Activated naive CD8-positive, alpha-beta T cell treated with anti-CD3 and anti-CD28 coated beads, Interleukin-2, amount 50 U/mL, for 16 hours (primary cell): Measurements from ENCODE around the gene CKB.

ENCODE experiments used
- DNase-seq: peaks from one replicate; pipeline ENCODE4 v3.0.0-alpha.2; 2020; ENCODE audit warnings: low read depth, low spot score

The CKB gene

DNA sequence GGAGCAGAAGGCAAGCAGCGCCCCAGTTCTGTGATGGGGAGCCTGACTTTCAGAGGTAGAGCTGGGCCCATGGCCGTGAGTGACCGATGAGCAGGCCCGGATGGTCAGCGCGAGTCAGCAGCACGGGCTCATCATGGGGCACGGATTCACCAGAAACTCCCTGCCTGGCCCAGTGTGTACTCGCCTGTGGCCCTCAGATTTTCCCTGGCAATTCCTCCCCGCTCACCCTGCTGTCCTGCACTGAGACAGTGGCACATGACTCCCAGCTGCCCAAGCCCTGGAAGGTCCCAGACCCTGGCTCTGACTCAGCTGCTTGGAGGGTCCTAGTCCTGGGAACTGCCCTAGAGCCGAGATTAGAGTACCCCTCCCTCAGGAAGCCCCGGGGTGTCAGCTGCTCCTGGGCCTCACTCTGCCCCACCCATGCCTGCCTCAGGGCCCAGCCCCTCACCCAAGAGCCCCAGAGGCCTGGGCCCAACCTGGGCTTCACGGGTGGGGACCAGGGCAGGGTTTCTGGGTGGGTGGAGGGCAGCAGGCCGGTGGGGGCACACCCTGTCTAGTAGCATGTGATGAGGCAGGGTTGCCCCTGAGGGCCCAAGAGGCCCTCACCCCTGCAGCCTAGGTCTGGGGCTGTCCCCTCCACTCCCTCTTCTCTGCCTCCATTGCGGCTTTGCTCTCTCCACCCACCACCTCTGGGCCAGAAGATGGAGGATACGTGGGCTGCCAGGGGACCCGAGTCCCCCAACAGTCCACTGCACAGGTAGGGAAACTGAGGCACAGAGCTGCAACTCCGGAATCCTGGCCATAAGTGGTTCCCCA lies 14.8 kb upstream of the CKB start:
- DNase-seq = no peak

DNA sequence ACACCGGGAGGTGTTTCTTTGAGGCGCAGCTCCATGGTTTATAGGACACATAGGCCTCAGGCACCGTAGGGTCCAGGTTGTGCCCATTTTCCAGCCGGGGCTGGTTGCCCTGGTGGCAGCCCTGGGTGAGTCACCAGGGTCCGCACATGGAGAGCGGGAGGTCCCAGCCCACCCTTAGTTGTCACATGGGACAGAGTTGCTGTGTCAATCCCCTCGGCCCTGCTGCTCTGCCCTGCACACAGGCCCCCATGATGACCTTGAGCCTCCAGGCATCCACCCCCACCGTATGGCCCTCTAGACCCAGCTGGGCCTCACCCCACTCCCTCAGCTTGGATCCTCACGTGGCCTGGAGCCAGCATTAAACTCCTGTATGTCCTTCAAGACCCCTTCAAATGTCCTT lies 14.1 kb upstream of the CKB start:
- no peak for DNase-seq

DNA sequence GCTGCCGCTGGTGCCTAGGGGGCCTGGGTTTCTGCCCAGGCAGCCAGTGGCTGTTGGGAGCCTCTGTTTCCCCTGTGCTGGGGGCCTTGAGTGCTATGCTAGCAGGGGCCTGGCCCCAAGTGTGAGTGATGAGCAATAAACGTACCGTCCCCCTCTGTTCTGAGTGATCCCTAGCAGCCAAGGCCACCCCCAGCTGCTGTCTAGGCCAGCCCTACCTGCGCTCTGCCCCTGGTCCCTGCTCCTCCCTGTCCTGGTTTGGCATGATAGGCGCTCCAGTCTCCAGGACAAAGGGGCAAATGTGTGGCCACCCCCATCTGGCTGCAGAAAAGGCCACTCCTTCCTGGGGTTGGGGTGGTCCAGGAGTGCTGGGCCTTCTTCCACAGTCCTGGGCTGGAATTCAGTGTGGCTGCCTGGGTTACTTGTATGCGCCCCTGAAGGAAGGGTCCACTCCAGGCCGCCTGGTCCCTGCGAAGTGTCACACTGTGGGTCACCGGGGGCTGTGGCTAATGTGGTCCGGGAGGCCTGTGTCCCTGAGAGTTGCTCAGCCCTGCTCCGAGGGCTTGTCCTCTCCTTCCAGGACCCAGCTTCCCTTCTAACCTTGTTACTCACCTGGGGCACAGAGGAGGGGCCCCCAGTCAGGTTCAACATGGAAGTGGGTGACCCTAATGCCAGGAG lies 13.4 kb upstream of the CKB start:
- no peak for DNase-seq

DNA sequence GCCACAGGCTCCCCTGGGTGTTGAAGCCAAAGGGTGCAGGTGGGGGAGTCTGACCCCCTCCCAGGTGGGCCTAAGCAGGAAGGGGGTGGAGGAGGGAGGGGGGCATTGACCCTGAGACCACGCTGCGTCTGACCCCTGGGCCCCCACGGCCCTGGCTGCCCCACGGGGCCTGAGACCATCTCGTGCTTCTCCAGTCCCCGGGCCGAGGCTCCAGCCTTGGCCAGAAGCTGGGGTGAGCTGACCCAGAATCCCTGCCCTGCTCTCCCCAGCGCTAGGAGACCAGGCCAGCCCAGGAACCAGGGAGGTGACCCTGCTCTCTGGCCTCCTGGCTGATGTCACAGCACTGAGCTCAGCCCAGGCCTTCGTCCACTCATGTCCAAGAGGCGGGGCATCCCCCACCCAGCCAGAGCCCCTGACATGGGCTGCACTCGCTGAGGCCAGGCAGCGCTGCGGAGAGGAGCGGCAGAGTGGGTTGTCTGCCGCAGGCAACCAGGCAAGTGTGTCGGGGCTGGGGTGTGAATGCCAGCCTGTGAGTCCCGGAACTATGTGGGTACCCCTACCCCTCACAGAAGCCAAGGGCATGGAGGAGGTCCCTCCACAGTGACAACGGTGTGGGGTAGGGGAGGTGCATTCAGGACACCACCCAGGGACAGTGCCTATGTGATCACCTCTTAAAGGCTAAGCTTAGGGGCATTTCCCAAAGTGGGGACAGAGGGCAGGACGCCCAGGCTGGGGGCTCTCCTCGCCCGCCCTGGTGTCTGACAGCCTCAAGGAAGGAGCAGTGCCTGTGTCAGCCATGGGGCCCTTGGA lies 12.7 kb upstream of the CKB start:
- DNase-seq = no peak

DNA sequence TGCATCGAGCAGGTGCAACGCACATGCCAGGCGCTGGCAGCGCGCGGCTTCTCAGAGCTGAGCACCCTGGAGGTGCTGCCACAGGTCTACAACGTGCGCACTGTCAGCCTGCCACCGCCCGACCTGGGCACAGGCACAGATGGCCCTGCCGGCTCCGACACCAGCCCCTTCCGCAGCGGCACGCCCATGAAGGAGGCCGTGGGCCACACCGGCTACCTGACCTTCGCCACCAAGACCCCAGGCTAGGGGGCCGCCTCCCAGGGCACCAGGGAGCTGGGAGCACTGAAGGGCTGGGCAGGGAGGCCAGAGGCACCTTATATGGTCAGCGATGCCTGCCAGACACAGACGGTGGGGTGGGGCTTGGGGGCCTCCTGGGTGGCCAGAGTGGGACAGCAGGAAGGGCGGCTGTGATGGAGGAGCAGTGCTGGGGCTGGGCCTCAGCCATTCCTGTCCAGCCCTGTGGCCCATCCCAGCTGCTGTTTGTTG lies 12.0 kb upstream of the CKB start:
- no peak for DNase-seq

DNA sequence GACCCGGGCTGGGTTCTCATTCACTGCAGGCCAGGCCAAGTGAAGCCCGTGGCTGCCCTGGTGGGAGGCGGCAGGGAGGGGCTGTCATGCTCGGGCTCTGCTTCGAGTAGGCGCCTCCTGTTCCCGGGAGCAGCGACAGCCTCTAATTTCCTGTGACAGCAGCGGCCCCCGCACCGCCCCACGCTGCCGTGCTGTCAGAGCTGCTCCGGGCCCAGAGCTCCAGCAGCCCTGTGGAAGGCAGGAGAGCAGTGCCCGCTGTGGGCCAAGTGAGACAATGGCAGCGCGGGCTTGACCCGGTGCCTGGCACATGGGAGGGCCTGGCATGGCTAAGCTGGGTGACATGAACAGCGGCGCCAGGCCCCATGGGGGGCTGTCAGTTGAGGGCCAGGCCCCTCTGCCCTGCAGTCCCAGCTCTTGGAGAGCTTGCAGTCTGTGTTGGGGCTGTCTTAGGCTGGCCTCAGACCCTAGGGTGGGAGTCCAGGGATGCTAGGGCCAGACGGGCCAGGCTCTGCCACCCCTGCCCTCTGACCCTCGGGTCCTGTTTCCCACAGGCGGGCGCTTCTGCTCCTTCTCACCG lies 11.5 kb upstream of the CKB start:
- no peak for DNase-seq

DNA sequence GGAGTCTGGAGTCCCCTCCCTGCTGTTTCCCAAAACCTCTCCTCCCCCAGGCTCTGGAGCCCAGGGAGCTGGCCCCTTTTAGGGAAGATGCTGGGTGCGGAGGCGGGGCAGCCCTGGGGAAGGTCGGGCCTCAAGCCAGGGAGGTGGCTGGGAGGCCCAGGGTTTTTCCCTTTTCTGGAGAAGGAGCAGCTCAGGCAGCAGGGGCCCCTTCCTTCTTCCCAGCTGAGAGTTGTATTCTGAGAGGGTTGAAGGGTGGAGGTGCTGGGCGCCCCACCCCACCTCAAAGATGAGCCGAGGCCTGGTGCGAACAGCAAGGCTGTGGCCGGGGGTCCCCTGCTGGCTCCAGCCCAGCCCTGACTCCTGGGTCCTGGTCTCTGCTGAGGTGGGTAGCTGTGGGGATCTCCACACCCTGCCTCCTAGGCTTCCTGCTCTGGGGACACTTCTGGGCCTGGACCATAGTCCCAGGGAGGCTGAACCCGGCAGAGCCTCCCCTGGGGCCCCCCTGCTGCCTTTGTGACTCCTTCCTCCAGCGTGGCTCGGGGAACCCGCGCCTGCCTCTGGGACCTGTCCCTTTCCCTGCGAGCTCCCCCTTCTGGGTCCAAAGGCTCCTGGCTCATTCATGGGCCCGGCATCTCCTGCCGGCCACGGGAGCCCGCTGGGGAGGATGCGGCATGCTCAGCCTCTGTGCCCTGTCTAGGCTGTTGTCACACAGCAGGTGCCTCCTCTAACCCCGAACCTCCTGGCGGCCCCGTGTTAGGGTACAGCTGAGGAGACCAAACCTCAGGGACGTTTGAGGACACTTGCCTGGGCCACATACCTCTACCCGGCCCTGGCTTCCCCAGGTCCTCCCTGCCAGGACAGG lies 10.7 kb upstream of the CKB start:
- DNase-seq = no peak

DNA sequence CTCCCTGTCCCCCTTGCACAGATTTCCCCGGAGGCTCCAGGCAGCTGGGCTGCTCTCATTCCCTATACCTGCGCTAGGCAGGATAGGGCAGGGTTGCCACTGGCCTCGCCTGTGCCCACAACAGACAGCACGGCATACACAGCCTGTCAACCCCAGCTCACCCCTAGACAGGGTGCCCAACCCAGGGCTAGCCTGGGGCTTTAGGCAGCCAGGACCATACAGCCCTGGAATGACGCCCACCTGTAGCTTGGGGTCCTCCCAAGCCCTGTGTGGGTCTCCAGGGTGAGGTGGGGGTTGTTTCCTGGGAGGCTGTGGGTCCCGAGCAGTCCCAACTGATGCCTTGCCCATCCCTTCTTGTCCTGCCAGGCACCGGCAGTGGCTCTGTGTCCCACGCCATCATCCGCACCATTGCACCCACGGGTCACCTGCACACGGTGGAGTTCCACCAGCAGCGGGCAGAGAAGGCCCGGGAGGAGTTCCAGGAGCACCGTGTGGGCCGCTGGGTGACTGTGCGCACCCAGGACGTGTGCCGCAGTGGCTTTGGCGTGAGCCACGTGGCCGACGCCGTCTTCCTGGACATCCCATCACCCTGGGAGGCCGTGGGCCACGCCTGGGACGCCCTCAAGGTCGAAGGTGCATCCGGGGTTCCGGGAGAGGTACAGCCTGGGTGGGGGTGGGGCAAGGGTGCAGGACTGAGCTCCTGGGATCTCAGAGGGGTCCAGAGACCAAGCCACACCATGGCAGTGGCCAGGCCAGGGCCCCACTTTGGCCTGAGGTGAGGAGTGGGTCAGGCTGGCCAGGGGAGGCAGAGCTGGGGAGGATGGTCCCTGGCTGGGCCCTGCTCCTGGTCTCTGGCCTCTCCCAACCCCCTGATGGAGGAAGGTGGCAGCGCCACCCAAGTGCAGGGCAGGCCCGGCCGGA lies 9.8 kb upstream of the CKB start:
- no peak for DNase-seq

DNA sequence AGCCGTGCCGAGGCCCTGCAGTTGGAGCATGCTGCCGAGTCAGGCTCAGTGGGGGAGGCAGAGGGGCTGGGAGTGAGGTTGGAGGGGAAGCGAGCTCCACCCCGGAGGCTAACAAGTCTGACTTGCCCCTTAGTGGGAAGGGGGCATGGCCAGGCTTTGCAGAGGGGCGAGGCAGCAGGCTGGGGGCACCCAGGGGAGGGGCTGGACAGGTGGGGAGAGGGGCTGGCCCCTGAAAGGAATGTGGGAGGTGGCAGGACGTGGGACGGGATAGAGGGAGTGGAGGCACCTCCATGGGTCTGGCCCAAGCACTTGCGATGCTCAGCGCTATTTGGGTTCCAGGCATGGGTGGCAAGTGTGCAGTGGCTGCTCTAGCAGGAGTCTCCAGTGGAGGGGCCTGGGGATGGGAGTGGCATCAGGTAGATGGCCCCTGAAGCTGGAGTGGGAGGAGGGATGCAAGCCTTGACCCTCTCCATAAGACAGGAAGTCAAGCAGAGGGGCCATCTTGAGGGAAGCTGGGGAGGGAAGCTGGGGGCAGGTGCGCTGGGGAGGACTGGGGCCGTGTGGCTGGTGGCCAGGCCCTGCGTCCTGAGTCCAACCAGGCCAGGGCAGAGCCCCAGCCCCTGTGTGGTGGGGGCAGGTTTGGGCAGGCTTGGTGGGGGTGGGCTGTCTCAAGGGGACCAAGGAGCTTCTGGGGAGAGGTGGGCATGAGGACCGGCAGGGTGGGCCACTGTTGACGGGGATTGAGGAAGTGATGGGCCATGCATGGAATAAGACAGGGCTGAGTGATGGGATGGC lies 9.0 kb upstream of the CKB start:
- DNase-seq = no peak

DNA sequence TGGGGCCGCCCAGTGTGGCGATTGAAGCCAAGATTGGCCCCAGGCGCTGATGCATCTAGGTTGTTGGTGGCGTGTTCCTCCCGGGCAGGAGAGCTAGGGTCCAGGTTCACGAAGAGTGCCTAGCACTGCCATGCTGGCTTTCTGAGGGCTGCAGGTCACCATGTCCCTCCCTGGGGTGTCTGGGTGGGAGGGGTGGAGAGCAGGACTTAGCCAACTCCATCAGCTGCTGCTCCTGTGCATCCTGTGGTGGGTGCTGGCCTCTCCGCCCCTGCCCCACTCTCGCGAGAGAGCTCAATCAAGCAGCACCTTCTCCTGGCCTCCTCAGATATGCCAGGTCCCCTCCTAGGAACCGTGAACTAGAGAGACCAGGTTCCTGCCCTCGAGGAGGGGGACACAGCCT lies 8.2 kb upstream of the CKB start:
- no peak for DNase-seq

DNA sequence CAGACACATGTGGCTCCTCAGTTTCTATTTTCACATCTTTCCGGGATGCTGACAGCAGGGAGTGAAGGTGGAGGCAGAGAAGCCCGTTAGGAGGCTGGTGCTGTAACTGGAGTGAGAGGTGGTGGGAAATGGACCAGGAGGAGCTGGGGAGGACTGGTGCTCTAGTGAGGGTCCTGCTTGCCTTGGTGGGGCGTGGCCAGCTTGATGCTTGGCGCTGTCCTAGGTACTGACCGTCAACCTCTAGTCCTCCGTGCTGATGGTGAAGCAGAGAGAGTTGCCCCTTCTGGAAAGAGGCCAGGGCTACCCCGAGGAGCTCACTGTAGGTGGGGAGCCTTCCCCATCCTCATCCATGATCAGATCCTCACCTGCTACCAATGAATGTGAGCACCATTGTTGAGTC lies 7.8 kb upstream of the CKB start:
- DNase-seq = no peak

DNA sequence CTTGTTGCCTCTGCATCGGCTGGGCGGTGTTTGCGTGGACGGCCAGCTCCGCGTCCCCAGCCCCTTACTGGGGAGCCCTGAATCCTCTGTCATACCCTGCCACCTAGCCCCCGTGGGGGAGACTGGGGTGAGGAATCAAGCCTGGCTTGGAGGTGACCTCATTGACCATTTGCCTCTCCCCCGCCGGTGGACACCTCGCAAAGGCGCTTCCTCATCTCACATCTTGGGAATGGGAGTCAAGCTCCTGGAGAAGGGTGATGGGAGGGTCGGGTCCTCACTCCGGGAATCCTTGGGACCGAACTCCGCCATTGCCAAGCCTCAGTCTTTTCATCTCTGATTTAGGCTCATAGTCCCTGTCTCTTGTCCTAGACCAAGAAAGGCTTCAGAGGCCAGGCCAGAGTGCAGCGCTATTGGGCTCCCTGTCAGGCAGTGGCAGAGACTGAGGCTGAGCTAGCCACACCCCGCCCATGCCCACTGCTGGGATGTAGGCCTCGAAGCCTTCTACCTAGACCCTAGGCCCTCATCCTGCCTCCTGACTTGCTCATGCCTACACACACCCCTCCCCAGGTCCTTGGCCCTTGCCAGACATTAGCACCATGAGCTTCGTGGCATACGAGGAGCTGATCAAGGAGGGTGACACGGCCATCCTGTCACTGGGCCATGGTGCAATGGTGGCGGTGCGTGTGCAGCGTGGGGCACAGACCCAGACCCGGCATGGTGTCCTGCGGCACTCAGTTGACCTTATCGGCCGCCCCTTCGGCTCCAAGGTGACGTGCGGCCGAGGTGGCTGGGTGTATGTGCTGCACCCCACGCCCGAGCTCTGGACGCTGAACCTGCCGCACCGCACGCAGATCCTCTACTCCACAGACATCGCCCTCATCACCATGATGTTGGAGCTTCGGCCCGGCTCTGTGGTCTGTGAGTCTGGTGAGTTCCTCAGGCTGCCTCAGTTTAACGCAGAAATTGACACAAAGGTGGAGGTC lies 7.0 kb upstream of the CKB start:
- no peak for DNase-seq

DNA sequence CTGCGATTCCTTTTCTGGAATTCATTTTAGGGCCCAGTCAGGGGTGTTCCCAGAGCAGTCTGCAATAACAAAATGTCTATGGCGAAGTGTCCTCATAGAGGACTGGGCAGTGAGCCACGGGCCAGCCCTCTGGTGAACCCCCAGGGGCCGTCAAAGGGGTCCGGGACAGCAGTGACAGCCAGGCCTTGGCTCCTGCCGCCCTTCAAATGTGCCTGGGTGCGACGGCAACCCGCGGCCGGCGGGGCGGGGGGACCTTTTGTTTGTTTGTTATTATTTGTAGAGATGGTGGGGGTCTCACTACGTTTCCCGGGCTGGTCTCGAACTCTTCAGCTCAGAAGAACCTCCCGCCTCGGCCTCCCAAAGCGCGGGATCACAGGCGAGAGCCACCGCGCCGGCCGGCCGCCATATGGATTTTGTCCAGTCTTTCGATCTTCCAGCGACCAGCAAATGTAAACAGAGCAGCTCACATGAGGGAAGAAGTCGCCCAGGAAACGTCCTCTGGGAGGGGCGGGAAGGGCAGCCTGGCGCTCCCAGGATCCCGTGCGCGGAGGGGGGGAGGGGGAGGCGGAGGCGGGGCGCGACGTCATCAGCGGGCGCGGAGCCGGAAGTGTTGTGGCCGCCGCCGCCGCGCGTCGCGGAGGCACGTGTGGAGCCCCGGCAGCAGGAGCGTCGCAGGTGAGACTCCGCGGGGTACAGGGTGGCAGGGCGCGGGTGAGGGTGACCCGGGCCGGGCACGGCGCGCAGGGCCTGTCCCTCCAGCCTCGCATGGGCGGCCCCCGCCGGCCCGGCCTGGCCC lies 6.2 kb upstream of the CKB start, which contains the start of gene TRMT61A:
Gene TRMT61A, plus strand, starts transcription at position 610 of the 796 bp plus-strand sequence. CDS start 783 bp downstream, outside the sequence.
- DNase-seq = peak; percentile 46

DNA sequence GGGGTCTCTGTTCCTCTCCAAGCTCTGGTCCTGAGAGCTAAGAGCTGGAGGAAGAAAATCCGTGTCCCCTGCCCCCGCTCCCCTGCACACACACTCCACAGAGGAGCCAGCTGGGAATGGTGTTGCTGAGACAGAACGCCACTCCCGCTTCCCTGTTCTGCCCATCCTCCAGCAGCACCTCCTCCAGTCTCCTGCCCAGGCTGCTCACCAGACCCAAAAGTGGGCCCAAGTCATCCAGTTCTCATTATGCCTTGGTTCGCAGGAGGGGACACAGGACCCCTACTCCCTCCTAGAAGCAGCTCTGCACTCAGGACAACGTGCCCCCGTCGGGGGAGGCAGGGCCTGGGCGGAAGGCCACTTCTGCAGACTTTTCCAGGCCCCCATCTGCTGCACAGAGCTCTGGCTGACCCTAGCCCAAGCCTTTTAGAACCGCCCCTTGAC lies 5.5 kb upstream of the CKB start:
- no peak for DNase-seq

DNA sequence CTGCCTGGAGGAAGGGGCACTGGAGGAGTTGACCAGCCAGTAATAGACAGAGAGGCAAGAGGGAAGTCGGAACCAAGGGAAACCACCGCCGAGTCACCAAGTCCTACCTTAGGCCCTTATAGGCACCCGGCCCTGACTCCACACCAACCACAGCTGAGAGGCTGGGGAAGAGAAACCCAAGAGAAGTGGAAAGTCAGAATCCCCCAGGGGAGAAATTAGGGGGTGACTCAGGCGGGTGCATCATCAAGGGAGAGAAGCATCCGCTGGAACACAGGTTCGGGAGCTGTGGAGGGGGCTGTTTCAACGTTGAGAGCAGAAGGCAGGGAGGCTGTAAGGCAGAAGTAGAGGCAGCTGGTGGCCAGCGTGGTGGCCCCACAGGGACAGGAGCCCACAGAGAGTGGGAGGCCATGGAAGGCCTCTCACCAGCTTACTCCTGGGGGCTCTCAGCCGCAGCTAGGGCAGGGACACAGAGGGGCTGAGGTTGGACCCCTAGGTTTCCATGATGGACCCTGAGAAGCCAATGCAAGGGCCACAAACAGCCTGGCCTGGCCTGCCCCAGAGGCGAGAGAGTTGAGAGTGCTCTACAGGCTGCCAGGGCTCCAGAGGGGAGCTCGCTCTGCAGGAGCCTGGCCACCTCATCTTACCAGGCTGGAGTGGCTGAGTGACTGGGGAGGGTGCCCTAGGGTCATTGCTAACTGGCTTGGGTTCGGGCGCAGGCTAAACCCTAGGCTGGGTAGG lies 4.9 kb upstream of the CKB start:
- no peak for DNase-seq

DNA sequence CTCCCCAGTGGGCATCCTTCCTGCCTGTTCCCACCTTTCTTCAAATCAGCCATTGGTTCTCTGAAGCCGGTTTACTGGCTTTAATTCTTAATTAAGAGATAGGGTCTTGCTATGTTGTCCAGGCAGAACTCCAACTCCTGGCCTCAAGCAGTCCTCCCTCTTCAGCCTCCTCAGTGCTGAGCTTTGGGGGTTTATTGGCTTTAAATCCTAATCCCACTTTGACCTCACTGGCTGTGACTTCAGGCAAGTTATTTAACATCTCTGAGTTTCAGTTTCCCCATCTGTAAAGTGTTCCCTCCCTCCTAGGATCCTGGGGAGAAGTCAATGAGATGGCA lies 4.3 kb upstream of the CKB start:
- DNase-seq = no peak
